ENCODE measurements around the gene SPATA6L.

SPATA6L gene

GRCh38 chr9:4576448-4576847, 89.8 kb downstream of the SPATA6L start:
- Histone ChIP-seq H3K27me3 (no peaks in the 10 kb centered on the region), H3K36me3 (peaks cover 8 to 34% (median 21%) of the 10 kb centered on the region in 3 donors), H3K27ac (no peak overlapping the region), H3K4me1 (peaks cover 0 to 17% (median 4%) of the 10 kb centered on the region in 4 donors), H3K4me3 (no peak overlapping the region), H3K9me3 (no peaks in the 10 kb centered on the region)
- DNase-seq, result no peak
- intact Hi-C loops (cut with DNase I; ENCODE audit: low total_unique reads), result no loop called here
- no peak for TF ChIP-seq CTCF (IDR thresholded peaks at IDR 0.05)

- H3K27ac ChIP-seq, result no peak overlapping the region
Measured at GRCh38 chr9:4575997-4576396, 90.3 kb downstream of the SPATA6L start.

GRCh38 chr9:4574657-4575243, 91.5 kb downstream of the SPATA6L start:
- Histone ChIP-seq H3K27me3 (no peaks in the 10 kb centered on the region), H3K9me3 (no peaks in the 10 kb centered on the region), H3K4me3 (no peak overlapping the region), H3K4me1 (peaks cover 0 to 14% (median 4%) of the 10 kb centered on the region in 4 donors), H3K36me3 (peaks cover 8 to 34% (median 21%) of the 10 kb centered on the region in 3 donors), H3K27ac (no peak overlapping the region)
- no peak for DNase-seq
- intact Hi-C loops (cut with DNase I; ENCODE audit: low total_unique reads), result no loop called here
- no peak for TF ChIP-seq CTCF (IDR thresholded peaks at IDR 0.05)

More at GRCh38 chr9:4575997-4576396, 90.3 kb downstream of the SPATA6L start:
- intact Hi-C loops (cut with DNase I; ENCODE audit: low total_unique reads), result no loop called here
- no peak overlapping the region for H3K4me3 ChIP-seq
- H3K4me1 ChIP-seq, result peaks cover 0 to 17% (median 4%) of the 10 kb centered on the region in 4 donors
- DNase-seq, result no peak
- H3K27me3 ChIP-seq, result no peaks in the 10 kb centered on the region
- no peaks in the 10 kb centered on the region for H3K9me3 ChIP-seq
- peaks cover 8 to 34% (median 21%) of the 10 kb centered on the region in 3 donors for H3K36me3 ChIP-seq
- TF ChIP-seq CTCF (IDR thresholded peaks at IDR 0.05), result no peak

- Histone ChIP-seq H3K4me1 (peaks cover 0 to 4% (median under 1%) of the 10 kb centered on the region in 4 donors), H3K27ac (no peak overlapping the region), H3K27me3 (no peaks in the 10 kb centered on the region), H3K4me3 (no peak overlapping the region), H3K36me3 (peaks cover 8 to 34% (median 21%) of the 10 kb centered on the region in 3 donors), H3K9me3 (no peaks in the 10 kb centered on the region)
- no peak for TF ChIP-seq CTCF (IDR thresholded peaks at IDR 0.05)
- DNase-seq, result no peak
- intact Hi-C loops (cut with DNase I; ENCODE audit: low total_unique reads), result no loop called here
Measured at GRCh38 chr9:4573634-4574389, 92.5 kb downstream of the SPATA6L start.

- Histone ChIP-seq H3K9me3 (no peaks in the 10 kb centered on the region), H3K4me1 (no peaks in the 10 kb centered on the region), H3K36me3 (peaks cover 8 to 36% (median 23%) of the 10 kb centered on the region in 3 donors), H3K27ac (no peak overlapping the region), H3K27me3 (no peaks in the 10 kb centered on the region), H3K4me3 (no peak overlapping the region)
- intact Hi-C loops (cut with DNase I; ENCODE audit: low total_unique reads), result no loop called here
- no peak for TF ChIP-seq CTCF (IDR thresholded peaks at IDR 0.05)
- DNase-seq, result no peak
Measured at GRCh38 chr9:4573176-4573575, 93.1 kb downstream of the SPATA6L start.
